ENCODE data around the gene KHDC3L.
"Not testable (repeated sequence)": the region's sequence is repeated elsewhere in the genome, so short reads cannot be mapped to it uniquely, and the experiment has no call there.

The KHDC3L gene

GRCh38 chr6:73369563-73369962 is 7.1 kb downstream of the KHDC3L start, which contains the start of gene OOEP:
Gene OOEP (minus strand): TSS chr6:73369897. CDS start chr6:73369792, 105 bp downstream.
- DNase-seq (ENCODE audit: low spot score), result no peak

- no peak for DNase-seq (ENCODE audit: low spot score)
Measured at GRCh38 chr6:73371984-73372383, 9.5 kb downstream of the KHDC3L start.

- DNase-seq (ENCODE audit: low spot score), result no peak
Measured at GRCh38 chr6:73372516-73372915, 10.1 kb downstream of the KHDC3L start.

GRCh38 chr6:73375216-73375615 is 12.8 kb downstream of the KHDC3L start:
- DNase-seq (ENCODE audit: low spot score), result no peak

GRCh38 chr6:73377225-73377624 is 14.8 kb downstream of the KHDC3L start:
- DNase-seq (ENCODE audit: low spot score), result no peak

GRCh38 chr6:73381531-73381930 is 19.1 kb downstream of the KHDC3L start:
- DNase-seq (ENCODE audit: low spot score), result not testable (repeated sequence)

- no peak for DNase-seq (ENCODE audit: low spot score)
Measured at GRCh38 chr6:73382462-73383113, 20.1 kb downstream of the KHDC3L start.

GRCh38 chr6:73388433-73388799 is 26.0 kb downstream of the KHDC3L start:
- DNase-seq (ENCODE audit: low spot score), result no peak

- DNase-seq (ENCODE audit: low spot score), result no peak
Measured at GRCh38 chr6:73388800-73389512, 26.5 kb downstream of the KHDC3L start.

- no peak for DNase-seq (ENCODE audit: low spot score)
Measured at GRCh38 chr6:73389854-73390253, 27.4 kb downstream of the KHDC3L start.

GRCh38 chr6:73391675-73392074 is 29.2 kb downstream of the KHDC3L start:
- DNase-seq (ENCODE audit: low spot score), result no peak

GRCh38 chr6:73392188-73392587 is 29.7 kb downstream of the KHDC3L start:
- DNase-seq (ENCODE audit: low spot score), result not testable (repeated sequence)

- no peak for DNase-seq (ENCODE audit: low spot score)
Measured at GRCh38 chr6:73393278-73393677, 30.8 kb downstream of the KHDC3L start.

GRCh38 chr6:73394577-73395354 is 32.3 kb downstream of the KHDC3L start, which contains the start of gene DDX43:
Gene DDX43 (plus strand): TSS chr6:73394828. CDS start chr6:73394906, 78 bp downstream.
- no peak for DNase-seq (ENCODE audit: low spot score)

GRCh38 chr6:73395875-73396274 is 33.4 kb downstream of the KHDC3L start:
- DNase-seq (ENCODE audit: low spot score), result no peak

- DNase-seq (ENCODE audit: low spot score), result no peak
Measured at GRCh38 chr6:73400656-73401055, 38.2 kb downstream of the KHDC3L start.

- no peak for DNase-seq (ENCODE audit: low spot score)
Measured at GRCh38 chr6:73409395-73409794, 46.9 kb downstream of the KHDC3L start.

GRCh38 chr6:73413102-73413501 is 50.6 kb downstream of the KHDC3L start:
- DNase-seq (ENCODE audit: low spot score), result no peak
